Amygdala (tissue), 56 donors: ENCODE data around the gene TADA3.

Source experiments
- DNase-seq, 56 donors: peaks; one replicate each; lab custom pipeline; 2025; lab: John Stamatoyannopoulos, UW

The TADA3 gene

GRCh38 chr3:9732740-9733115 is 59.5 kb downstream of the TADA3 start:
- DNase-seq: peak in 1 of 56 donors; percentile 17

DNA sequence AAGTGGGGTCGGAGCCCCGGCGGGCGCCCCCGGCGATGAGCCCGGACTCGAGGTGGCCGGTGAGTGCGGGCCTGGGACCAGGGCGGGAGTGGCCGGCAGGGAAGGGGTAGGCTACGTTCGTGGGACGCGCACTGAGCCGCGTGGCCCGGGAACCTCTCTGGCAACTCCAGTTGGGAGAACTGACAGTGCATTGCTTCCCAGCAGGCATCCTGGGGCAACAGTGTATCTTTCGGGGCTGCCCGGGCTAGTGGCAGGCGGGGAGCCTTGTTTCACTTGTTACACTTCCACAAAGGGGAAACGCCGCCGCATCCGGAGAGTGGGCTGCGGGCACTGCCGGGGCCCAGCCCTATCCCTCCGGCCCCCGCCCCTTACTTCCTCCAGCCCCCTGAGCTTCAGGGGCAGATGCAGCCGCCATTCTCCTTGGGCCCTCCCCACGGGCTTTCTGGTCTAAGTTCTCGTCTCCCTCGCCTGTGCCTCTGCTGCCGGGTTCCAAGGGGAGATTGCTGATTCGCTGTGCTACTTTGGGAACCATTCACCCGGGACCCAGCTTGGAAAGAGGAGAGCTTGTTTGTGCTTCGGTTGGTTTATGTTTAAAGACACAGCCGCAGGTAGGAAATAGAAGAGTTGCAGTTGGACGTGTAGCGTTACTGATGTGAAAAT is 60.1 kb downstream of the TADA3 start:
- DNase-seq: no peak

DNA sequence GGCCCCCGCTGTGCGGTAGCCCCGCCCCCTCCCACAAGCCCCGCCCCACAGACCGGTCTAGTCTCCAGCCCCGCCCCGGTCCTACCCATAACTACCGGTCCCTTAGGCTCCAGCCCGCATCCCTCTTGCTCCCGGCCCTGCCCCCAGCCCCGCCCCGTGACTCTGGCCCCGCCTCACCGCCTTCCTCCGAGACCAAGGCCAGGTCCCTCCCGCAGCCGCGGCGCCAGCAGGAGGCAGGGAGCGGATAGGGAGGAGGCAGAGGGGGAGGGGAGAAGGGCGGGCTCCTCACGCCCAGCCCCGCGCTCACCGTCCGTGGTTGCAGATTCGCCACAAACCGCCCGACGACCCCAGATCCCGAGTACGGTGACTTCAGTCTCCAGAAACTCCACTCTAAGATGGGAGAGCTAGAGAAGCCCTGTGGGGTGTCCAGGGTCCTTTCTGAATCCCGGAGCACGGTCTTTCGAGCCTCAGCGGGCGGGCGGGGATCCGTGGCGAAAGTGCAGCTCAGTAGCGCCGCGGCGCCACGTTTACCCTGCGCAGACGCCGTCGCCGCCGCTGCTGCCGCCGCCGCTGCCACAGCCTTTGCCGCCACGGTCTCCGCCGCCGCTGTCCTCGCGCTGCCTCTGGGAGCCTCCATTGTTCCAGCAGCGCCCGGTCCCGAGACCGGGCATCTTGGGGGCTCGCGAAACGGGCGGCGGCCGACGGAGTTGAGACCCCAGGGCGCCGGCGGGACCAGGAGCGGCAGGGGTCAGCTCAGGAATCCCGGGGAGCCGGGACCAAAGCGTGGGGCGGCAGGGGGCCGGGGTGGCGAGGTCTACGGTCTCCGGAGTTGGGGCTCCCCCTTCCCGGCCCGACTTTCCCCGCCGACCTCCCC is 60.8 kb downstream of the TADA3 start, which contains the start of gene BRPF1:
TSS of gene BRPF1 (plus strand) at position 530 of the 874 bp plus-strand sequence. CDS start 2,406 bp downstream, outside the sequence.
- DNase-seq: peak; percentile 82 to 100 (median 99)

- peak in 4 of 56 donors; percentile 74 to 91 (median 84) for DNase-seq
Measured at GRCh38 chr3:9730657-9731205, 61.5 kb downstream of the TADA3 start.
